ENCODE results near the gene TSPAN33. TPM values are rescaled to one million over a fixed set of nuclear protein-coding genes. Genes with fewer than 3 reads are reported as not detected.
"Not testable (repeated sequence)": the region's sequence is repeated elsewhere in the genome, so short reads cannot be mapped to it uniquely, and the experiment has no call there.

TSPAN33 gene
- total RNA-seq, 1 donor from 2014 or later = 13.8 TPM

DNA sequence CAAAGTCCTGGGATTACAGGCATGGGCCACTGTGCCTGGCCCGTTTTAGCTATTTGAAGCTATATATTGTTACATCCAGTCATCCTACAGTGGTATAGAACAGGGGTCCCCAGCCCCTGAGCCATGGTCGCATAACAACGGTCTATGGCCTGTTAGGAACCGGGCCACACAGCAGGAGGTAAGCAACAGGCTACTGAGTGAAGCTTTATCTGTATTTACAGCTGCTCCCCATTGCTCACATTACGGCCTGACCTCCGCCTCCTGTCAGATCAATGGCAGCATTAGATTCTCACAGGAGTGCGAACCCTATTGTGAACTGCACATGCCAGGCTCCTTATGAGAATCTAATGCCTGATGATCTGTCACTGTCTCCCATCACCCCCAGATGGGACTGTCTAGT, 26.3 kb upstream of the TSPAN33 start:
- no peak for DNase-seq (ENCODE audit: extremely low spot score, unreplicated experiment)
- Mint-ChIP-seq H3K4me1 (ENCODE audit: unreplicated experiment) (peaks cover 7% of the 10 kb centered on the region), H3K27ac (no peak overlapping the region), H3K27me3 (peaks cover 6% of the 10 kb centered on the region), H3K4me3 (no peak overlapping the region), H3K9me3 (peaks cover 19% of the 10 kb centered on the region), H3K36me3 (no peaks in the 10 kb centered on the region)
- TF ChIP-seq CTCF (conservative IDR thresholded peaks at IDR 0.05) = no peak

DNA sequence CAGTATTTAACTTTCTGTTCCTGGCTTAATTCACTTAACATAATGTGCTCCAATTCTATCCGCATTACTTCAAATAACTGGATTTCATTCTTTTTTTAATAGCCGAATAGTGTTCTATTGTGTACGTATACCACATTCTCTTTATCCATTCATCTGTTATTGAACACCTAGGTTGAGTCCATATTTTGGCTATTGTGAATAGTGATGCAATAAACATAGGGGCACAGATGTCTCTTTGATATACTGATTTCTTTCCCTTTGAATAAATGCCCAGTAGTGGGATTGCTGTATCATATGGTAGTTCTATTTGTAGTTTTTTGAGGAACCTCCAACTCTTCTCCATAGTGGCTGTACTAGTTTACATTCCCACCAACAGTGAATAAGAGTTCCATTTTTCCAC, 25.5 kb upstream of the TSPAN33 start:
- Mint-ChIP-seq H3K4me3 (no peak overlapping the region), H3K27me3 (peaks cover 6% of the 10 kb centered on the region), H3K4me1 (ENCODE audit: unreplicated experiment) (peaks cover 7% of the 10 kb centered on the region), H3K9me3 (peaks cover 19% of the 10 kb centered on the region), H3K36me3 (no peaks in the 10 kb centered on the region), H3K27ac (no peak overlapping the region)
- no peak for DNase-seq (ENCODE audit: extremely low spot score, unreplicated experiment)
- no peak for TF ChIP-seq CTCF (conservative IDR thresholded peaks at IDR 0.05)

GRCh38 chr7:129121501-129122077, 22.9 kb upstream of the TSPAN33 start:
- not testable (repeated sequence) for DNase-seq (ENCODE audit: extremely low spot score, unreplicated experiment); H3K4me3 Mint-ChIP-seq; H3K4me1 Mint-ChIP-seq (ENCODE audit: unreplicated experiment); H3K36me3 Mint-ChIP-seq; H3K27ac Mint-ChIP-seq
- H3K9me3 Mint-ChIP-seq = peaks cover 19% of the 10 kb centered on the region
- peaks cover 19% of the 10 kb centered on the region for H3K27me3 Mint-ChIP-seq

DNA sequence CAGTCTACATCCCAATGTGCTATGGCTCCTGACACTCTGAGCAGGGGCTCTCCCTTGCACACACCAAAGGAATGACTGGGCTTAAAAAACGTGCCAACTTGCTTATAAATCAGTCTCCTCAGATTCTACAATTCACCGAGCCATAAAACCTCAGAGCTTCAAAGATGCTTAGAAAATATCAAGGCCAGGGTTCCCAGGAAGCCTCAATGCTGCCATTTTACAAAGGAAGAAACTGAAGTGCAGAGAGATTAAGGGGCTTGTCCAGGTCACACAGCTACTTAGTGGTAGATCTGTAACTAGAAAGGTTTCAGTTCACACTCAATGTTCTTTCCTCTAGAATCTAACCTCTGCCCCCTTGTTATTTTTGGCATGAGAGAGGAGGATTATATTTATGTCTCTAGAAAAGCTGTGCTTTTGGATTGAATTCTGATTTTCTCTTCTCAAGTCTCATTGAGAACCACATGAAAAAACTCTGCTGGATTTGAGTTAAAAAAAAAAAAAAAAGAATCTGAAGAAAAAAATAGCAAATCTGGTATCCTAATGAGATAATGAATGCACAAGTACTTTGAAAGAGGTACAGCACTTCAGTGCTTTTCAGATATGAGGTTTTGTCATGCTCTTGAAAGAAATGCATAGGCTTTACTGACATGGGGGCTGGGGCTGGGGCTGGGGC, 22.3 kb upstream of the TSPAN33 start:
- H3K27ac Mint-ChIP-seq = no peak overlapping the region
- peaks cover 19% of the 10 kb centered on the region for H3K9me3 Mint-ChIP-seq
- H3K36me3 Mint-ChIP-seq = no peaks in the 10 kb centered on the region
- H3K4me3 Mint-ChIP-seq = no peak overlapping the region
- H3K27me3 Mint-ChIP-seq = peaks cover 19% of the 10 kb centered on the region
- TF ChIP-seq CTCF (conservative IDR thresholded peaks at IDR 0.05) = no peak
- DNase-seq (ENCODE audit: extremely low spot score, unreplicated experiment) = no peak
- peaks cover 7% of the 10 kb centered on the region for H3K4me1 Mint-ChIP-seq (ENCODE audit: unreplicated experiment)

DNA sequence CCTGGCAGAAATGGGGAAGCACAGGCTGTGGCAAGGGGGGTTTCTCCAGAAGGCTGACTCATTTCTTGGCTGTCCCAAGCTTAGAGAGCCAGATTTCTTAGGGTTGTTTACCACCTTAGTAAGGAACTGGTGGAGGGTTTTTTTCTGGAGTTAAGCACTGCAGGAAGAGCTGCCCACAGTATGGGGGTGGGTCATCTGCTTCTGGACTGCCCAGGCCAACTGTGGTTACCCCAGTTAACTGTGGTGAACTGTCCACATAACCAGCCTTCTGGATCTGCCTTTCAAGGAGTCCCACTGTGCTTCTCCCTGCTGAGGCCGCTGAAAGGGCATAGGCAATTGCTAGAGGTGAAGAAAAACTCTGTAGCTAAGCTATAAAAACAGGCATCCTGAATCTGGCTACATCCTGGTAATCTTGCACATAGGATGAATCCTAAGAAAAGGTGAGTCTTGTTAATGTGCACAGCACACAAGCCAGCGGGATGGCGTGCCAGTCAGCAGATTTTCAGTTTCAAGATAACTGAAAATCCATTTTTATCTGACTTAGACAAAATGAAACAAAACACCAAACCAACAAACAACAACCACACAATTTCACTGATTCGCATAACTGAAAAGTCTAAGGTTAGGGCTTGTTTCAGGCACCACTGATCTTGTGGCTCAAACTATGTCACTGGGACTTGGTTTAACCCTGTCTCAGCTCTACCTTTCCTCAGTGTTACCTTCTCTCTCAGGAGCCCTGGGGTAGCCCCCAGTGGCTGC, 21.6 kb upstream of the TSPAN33 start:
- H3K27me3 Mint-ChIP-seq = peaks cover 19% of the 10 kb centered on the region
- DNase-seq (ENCODE audit: extremely low spot score, unreplicated experiment) = no peak
- H3K4me1 Mint-ChIP-seq (ENCODE audit: unreplicated experiment) = peaks cover 7% of the 10 kb centered on the region
- peaks cover 19% of the 10 kb centered on the region for H3K9me3 Mint-ChIP-seq
- H3K27ac Mint-ChIP-seq = no peak overlapping the region
- no peaks in the 10 kb centered on the region for H3K36me3 Mint-ChIP-seq
- no peak overlapping the region for H3K4me3 Mint-ChIP-seq
- TF ChIP-seq CTCF (conservative IDR thresholded peaks at IDR 0.05) = no peak

- Mint-ChIP-seq H3K4me3 (no peak overlapping the region), H3K27ac (no peak overlapping the region), H3K27me3 (peaks cover 19% of the 10 kb centered on the region), H3K36me3 (no peaks in the 10 kb centered on the region), H3K4me1 (ENCODE audit: unreplicated experiment) (peaks cover 7% of the 10 kb centered on the region), H3K9me3 (peaks cover 19% of the 10 kb centered on the region)
- no peak for TF ChIP-seq CTCF (conservative IDR thresholded peaks at IDR 0.05)
- no peak for DNase-seq (ENCODE audit: extremely low spot score, unreplicated experiment)
Observed at GRCh38 chr7:129123510-129123857, 21.0 kb upstream of the TSPAN33 start.
